Osteocyte (in vitro differentiated cells): Measurements from ENCODE around the gene LAMA5. TPM values are rescaled to one million over a fixed set of nuclear protein-coding genes. Genes with fewer than 3 reads are reported as not detected.

Experiments
- DNase-seq: peaks from one replicate; pipeline ENCODE4 v3.0.0; 2021; ENCODE audit warnings: mixed read lengths; ENCODE audit not compliant: unreplicated experiment; ENCODE audit errors: extremely low spot score
- H3K27ac Mint-ChIP-seq: one replicate; pipeline ENCODE4 v1.8.0; 2021; ENCODE audit warnings: mild to moderate bottlenecking, mixed read lengths; ENCODE audit not compliant: unreplicated experiment
- H3K27me3 Mint-ChIP-seq: one replicate; pipeline ENCODE4 v1.8.0; 2021; ENCODE audit warnings: mixed read lengths; ENCODE audit not compliant: unreplicated experiment
- H3K36me3 Mint-ChIP-seq: one replicate; pipeline ENCODE4 v1.8.0; 2021; ENCODE audit warnings: mixed read lengths; ENCODE audit not compliant: unreplicated experiment
- H3K4me1 Mint-ChIP-seq: one replicate; pipeline ENCODE4 v1.8.0; 2021; ENCODE audit warnings: mixed read lengths; ENCODE audit not compliant: unreplicated experiment
- H3K4me3 Mint-ChIP-seq: one replicate; pipeline ENCODE4 v1.8.0; 2021; ENCODE audit warnings: mild to moderate bottlenecking, moderate library complexity, mixed read lengths; ENCODE audit not compliant: unreplicated experiment
- H3K9me3 Mint-ChIP-seq: one replicate; pipeline ENCODE4 v1.8.0; 2021; ENCODE audit warnings: mixed read lengths; ENCODE audit not compliant: unreplicated experiment
- total RNA-seq: library from RNA; stranded (reverse); gene quantifications from 2 replicates; pipeline ENCODE4 v1.2.1, GENCODE V29; 2021
- TF ChIP-seq, protein P1 (sequence below): fragments of 200-600 bp; sonication (generic); IDR thresholded peaks from 2 replicates; pipeline ENCODE4 v1.5.0; 2021; ENCODE audit warnings: antibody characterized with exemption, mild to moderate bottlenecking, moderate library complexity

The LAMA5 gene
- total RNA-seq, 1 donor from 2014 or later, result 201 TPM

DNA sequence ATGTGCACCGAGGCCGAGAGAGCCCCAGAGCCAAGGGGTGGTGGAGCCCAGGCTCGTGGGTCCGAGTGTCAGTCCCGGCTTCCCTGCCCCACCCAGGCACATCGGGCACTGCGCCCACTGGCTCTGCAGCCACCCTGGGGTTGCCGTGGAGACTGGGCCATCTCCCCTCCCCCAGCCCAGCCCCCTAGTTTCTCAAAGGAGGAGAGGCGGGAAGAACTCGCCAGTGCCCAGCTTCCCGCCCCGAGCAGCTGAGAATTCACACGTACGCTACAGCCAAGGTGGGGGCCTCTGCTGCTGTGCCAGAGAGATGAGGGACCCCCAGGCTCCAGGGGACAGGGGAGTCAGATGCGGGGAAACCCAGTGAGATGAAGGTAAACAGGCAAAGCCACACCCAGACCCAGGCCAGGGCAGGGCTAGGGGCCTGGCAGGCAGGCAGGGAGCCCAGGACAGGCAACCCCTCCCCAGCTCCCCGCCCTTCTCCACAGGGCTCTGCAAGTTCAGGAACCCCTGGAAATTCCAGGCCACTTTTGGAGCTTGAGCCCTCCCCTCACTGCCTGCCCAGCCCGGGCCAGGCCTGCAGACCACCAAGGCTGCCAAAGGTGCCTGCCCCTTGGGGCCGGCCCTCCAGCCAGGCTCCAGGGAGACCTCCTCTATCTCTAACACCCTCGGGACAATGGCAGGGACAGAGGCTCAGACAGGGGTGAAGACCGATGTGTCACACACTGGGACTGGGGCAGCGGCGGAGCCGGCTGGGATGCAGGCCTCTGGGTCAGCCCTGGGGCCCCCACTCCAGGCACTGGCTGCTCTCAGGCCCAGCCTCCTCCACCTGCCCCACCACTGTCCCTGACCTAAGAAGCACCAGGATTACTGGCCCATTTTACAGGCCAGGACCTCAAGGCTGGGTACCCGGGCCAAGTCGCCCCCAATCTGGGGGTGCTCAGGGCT is 6.0 kb downstream of the LAMA5 start:
- H3K36me3 Mint-ChIP-seq, result no peaks in the 10 kb centered on the region
- peaks cover 70% of the 10 kb centered on the region for H3K4me1 Mint-ChIP-seq
- H3K27me3 Mint-ChIP-seq, result no peaks in the 10 kb centered on the region
- no peak overlapping the region for H3K4me3 Mint-ChIP-seq
- peak overlapping the region; percentile 31 for H3K27ac Mint-ChIP-seq
- H3K9me3 Mint-ChIP-seq, result no peaks in the 10 kb centered on the region
- DNase-seq, result no peak
- TF ChIP-seq, protein P1, sequence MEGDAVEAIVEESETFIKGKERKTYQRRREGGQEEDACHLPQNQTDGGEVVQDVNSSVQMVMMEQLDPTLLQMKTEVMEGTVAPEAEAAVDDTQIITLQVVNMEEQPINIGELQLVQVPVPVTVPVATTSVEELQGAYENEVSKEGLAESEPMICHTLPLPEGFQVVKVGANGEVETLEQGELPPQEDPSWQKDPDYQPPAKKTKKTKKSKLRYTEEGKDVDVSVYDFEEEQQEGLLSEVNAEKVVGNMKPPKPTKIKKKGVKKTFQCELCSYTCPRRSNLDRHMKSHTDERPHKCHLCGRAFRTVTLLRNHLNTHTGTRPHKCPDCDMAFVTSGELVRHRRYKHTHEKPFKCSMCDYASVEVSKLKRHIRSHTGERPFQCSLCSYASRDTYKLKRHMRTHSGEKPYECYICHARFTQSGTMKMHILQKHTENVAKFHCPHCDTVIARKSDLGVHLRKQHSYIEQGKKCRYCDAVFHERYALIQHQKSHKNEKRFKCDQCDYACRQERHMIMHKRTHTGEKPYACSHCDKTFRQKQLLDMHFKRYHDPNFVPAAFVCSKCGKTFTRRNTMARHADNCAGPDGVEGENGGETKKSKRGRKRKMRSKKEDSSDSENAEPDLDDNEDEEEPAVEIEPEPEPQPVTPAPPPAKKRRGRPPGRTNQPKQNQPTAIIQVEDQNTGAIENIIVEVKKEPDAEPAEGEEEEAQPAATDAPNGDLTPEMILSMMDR, result no peak

DNA sequence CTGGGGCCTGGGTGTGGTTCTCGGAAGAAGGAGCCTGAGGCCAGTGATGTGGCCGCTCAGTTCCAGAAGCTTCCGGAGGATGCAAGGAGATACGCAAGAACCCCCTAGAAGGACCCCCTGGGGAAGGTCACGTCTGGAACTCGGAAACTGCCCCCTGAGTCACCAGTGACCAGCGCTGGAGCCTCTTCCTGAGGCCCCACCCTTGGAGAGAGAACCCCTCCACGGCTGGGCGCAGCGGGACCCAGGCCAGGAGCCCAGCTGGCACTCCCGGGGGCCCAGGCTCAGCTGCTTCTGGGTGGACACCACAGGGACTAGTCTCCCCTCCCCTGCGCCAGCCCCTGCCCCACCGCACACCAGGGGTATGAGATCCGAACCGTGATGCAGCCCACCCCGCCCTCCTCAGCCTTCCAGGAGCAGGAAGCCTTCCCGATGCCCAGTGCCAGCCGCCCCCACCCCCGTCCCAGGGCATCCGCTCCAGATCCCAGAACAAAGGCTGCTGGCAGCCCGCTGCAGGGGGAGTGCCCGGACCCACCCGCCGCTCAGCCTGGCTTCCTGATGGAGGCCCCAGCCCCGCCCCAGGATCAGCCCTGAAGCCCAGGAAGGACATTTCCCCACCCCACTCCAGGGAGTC is 7.5 kb downstream of the LAMA5 start:
- Mint-ChIP-seq H3K27ac (peak overlapping the region; percentile 65), H3K27me3 (no peaks in the 10 kb centered on the region), H3K4me1 (peaks cover 70% of the 10 kb centered on the region), H3K9me3 (no peaks in the 10 kb centered on the region), H3K4me3 (no peak overlapping the region), H3K36me3 (no peaks in the 10 kb centered on the region)
- DNase-seq, result no peak
- TF ChIP-seq, protein P1, result no peak

GRCh38 chr20:62359043-62359490 is 8.0 kb downstream of the LAMA5 start:
- TF ChIP-seq, protein P1, result no peak
- H3K9me3 Mint-ChIP-seq, result no peaks in the 10 kb centered on the region
- peak overlapping the region; percentile 65 for H3K27ac Mint-ChIP-seq
- H3K4me1 Mint-ChIP-seq, result peaks cover 70% of the 10 kb centered on the region
- H3K27me3 Mint-ChIP-seq, result no peaks in the 10 kb centered on the region
- no peak for DNase-seq
- H3K36me3 Mint-ChIP-seq, result no peaks in the 10 kb centered on the region
- no peak overlapping the region for H3K4me3 Mint-ChIP-seq

DNA sequence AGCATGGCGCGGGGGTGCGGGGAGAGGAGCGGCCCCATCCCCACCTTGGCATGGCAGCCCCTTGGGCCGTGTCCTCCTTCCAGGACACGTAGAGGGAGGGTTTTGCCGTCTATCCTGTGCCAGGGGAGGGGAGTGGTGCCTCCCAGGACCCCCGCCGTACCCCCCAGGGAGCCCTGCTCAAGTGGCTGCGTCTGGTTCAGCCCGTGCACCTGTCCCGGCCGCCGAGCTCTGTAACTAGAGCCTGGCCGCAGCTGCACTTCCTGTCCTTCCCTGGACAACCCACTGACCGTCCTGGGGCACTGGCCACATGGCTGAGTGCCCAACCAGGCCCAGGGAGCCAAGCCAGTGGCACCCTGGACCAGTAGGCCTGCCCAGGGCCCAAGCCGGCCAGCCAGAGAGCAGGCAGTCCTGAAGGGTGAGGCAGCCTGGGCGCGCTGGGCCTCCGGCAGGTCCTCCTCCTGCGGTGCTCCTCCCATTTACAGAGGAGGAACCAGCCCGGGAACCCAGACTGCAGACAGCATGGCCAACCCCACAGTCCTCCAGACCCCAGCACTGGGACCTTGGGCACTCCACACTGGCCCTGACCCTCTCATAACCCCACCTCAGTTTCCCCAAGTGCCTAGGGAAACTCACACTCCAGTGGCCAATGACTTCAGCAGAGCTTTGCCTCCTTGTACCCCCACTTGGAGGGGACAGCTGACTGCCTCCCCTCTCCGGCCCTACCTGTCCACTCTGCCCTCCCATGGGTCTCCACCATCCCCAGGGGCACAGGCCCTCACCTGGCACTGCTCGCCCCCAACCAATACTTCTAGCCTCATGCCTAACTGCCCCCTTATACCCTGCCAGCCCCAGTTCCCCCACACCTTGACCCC is 8.7 kb downstream of the LAMA5 start:
- no peaks in the 10 kb centered on the region for H3K27me3 Mint-ChIP-seq
- H3K27ac Mint-ChIP-seq, result peak overlapping the region; percentile 65
- TF ChIP-seq, protein P1, result no peak
- no peak overlapping the region for H3K4me3 Mint-ChIP-seq
- H3K36me3 Mint-ChIP-seq, result no peaks in the 10 kb centered on the region
- no peak for DNase-seq
- no peaks in the 10 kb centered on the region for H3K9me3 Mint-ChIP-seq
- peaks cover 63% of the 10 kb centered on the region for H3K4me1 Mint-ChIP-seq
